T-helper 1 cell treated with Interleukin-12 subunit alpha and Interleukin-12 subunit beta and Interleukin-4 antibody, amounts not matched to agents 30 μg/mL and 1 μg/mL, for 36 hours (primary cell): Measurements from ENCODE around the gene SLC41A2.
"Not testable (repeated sequence)": the region's sequence is repeated elsewhere in the genome, so short reads cannot be mapped to it uniquely, and the experiment has no call there.

Experiments used
- H3K27ac Mint-ChIP-seq: one replicate; pipeline ENCODE4 v1.8.0; 2021; ENCODE audit warnings: mild to moderate bottlenecking, mixed read lengths
- H3K27me3 Mint-ChIP-seq: one replicate; pipeline ENCODE4 v1.8.0; 2021; ENCODE audit warnings: low read depth, mixed read lengths
- H3K36me3 Mint-ChIP-seq: one replicate; pipeline ENCODE4 v1.8.0; 2021; ENCODE audit warnings: low read depth, mixed read lengths
- H3K4me1 Mint-ChIP-seq: one replicate; pipeline ENCODE4 v1.8.0; 2021; ENCODE audit warnings: low read depth, mixed read lengths
- H3K4me3 Mint-ChIP-seq: one replicate; pipeline ENCODE4 v1.8.0; 2021; ENCODE audit warnings: mild to moderate bottlenecking, moderate library complexity, mixed read lengths
- H3K9me3 Mint-ChIP-seq: one replicate; pipeline ENCODE4 v1.8.0; 2021; ENCODE audit warnings: mixed read lengths

SLC41A2 gene

GRCh38 chr12:104958001-104958804 lies at the start of gene SLC41A2:
TSS of gene SLC41A2 (minus strand) at chr12:104958290. CDS start at chr12:104928527, 29,763 bp downstream.
- Mint-ChIP-seq H3K4me1 (peaks cover 27% of the 10 kb centered on the region), H3K9me3 (no peaks in the 10 kb centered on the region), H3K27ac (peak within 1 kb of the TSS; percentile 92), H3K36me3 (no peaks in the 10 kb centered on the region), H3K27me3 (peaks cover 53% of the 10 kb centered on the region), H3K4me3 (peak within 1 kb of the TSS; percentile 91)

- Mint-ChIP-seq H3K4me3 (no peak overlapping the region), H3K9me3 (peaks cover 42% of the 10 kb centered on the region), H3K4me1 (peaks cover 5% of the 10 kb centered on the region), H3K27ac (no peak overlapping the region), H3K27me3 (no peaks in the 10 kb centered on the region), H3K36me3 (peaks cover 81% of the 10 kb centered on the region)
These were observed 43.4 kb upstream of the SLC41A2 start for GRCh38 chr12:105001476-105001875.

DNA sequence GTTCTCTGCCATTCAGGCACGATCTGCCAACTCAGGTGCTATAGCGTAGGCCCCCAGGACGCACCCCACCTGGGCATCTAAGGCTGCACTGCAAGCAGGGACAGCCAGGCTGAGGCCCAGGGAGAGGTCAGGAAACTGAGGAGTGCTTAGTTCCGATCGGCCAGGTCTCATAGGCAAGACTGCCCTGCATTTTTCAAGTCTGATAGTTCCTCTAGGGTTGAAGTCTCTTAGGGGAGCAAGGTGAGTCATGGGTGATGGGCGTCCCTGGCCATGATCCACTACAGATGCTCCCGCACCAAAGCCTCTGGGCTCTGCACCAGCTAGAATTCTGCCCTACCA lies 41.2 kb upstream of the SLC41A2 start:
- no peak overlapping the region for H3K27ac Mint-ChIP-seq
- no peaks in the 10 kb centered on the region for H3K27me3 Mint-ChIP-seq
- peaks cover 73% of the 10 kb centered on the region for H3K36me3 Mint-ChIP-seq
- no peak overlapping the region for H3K4me3 Mint-ChIP-seq
- H3K4me1 Mint-ChIP-seq, result peaks cover 5% of the 10 kb centered on the region
- peaks cover 33% of the 10 kb centered on the region for H3K9me3 Mint-ChIP-seq

DNA sequence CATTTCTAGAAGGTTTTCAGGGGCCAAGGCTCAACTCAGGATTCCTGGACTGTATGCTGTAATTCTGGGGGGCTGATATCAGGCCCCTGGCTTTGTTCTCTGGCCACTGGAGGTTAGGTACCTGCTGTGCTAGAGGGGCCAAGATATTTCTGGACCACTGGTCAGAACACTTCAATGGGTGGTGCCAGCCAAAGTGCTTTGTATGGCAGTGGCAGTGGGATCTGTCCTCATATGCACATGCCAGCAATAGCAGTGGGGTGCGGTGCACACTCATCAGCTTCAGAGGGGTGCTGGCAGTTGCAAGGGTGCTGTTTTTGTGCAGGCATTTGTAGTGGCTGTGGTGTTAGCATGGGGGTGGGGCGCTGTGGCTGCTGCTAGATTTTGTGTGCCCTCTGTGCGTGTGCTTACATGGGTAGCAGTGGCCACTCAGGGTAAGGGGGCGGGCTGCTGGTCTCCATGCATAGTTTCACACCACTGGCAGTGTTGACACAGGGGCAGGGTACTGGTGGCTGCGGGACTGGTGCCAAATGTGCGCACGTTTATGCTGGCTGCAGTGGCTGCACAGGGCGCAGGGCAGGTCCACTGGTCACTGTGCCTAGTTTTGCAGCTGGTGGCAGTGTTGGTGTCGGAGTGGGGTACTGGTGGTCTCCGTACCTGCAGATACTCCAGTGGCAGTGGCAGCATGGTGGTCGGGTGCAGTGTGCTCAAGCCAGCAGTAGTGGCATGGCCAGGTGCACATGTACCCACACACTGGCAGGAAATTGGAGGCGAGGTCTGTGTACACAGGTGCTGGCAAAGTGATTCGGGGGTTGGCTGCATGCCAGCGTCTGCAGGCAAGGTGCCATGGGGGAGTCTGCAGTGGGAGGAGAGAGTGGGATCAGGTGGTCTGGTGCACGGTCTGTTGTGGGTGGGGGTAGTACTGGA lies 40.6 kb upstream of the SLC41A2 start:
- H3K27me3 Mint-ChIP-seq, result no peaks in the 10 kb centered on the region
- H3K36me3 Mint-ChIP-seq, result peaks cover 69% of the 10 kb centered on the region
- peaks cover 33% of the 10 kb centered on the region for H3K9me3 Mint-ChIP-seq
- H3K27ac Mint-ChIP-seq, result no peak overlapping the region
- H3K4me1 Mint-ChIP-seq, result peaks cover 5% of the 10 kb centered on the region
- no peak overlapping the region for H3K4me3 Mint-ChIP-seq

DNA sequence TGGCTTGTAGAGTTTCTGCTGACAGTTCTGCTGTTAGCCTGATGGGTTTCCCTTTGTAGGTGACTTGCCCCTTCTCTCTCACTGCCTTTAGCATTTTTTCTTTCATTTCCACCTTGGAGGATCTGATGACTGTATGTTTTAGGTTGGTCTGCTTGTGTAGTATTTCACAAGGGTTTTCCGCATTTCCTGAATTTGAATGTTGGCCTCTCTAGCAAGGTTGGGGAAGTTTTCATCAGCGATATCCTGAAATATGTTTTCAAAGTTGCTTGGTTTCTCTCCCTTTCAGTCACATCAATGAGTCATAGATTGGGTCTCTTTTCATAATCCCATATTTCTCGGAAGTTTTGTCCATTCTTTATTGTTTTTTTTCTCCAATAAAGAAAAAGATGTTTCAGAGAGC lies 39.5 kb upstream of the SLC41A2 start:
- Mint-ChIP-seq H3K27me3 (no peaks in the 10 kb centered on the region), H3K36me3 (peaks cover 63% of the 10 kb centered on the region), H3K27ac (no peak overlapping the region), H3K4me1 (peaks cover 5% of the 10 kb centered on the region), H3K9me3 (peaks cover 26% of the 10 kb centered on the region), H3K4me3 (no peak overlapping the region)

- H3K27me3 Mint-ChIP-seq, result no peaks in the 10 kb centered on the region
- H3K4me3 Mint-ChIP-seq, result no peak overlapping the region
- peaks cover 9% of the 10 kb centered on the region for H3K4me1 Mint-ChIP-seq
- no peak overlapping the region for H3K27ac Mint-ChIP-seq
- H3K36me3 Mint-ChIP-seq, result peaks cover 54% of the 10 kb centered on the region
- peaks cover 4% of the 10 kb centered on the region for H3K9me3 Mint-ChIP-seq
These were observed 36.2 kb upstream of the SLC41A2 start for GRCh38 chr12:104994336-104994735.

GRCh38 chr12:104991565-104992128 lies 33.6 kb upstream of the SLC41A2 start:
- H3K27ac Mint-ChIP-seq, result no peak overlapping the region
- H3K4me3 Mint-ChIP-seq, result no peak overlapping the region
- peaks cover 41% of the 10 kb centered on the region for H3K36me3 Mint-ChIP-seq
- H3K27me3 Mint-ChIP-seq, result no peaks in the 10 kb centered on the region
- peaks cover 18% of the 10 kb centered on the region for H3K4me1 Mint-ChIP-seq
- peaks cover 8% of the 10 kb centered on the region for H3K9me3 Mint-ChIP-seq

- H3K4me3 Mint-ChIP-seq, result no peak overlapping the region
- H3K36me3 Mint-ChIP-seq, result peaks cover 39% of the 10 kb centered on the region
- peaks cover 8% of the 10 kb centered on the region for H3K9me3 Mint-ChIP-seq
- H3K27me3 Mint-ChIP-seq, result no peaks in the 10 kb centered on the region
- H3K4me1 Mint-ChIP-seq, result peaks cover 21% of the 10 kb centered on the region
- H3K27ac Mint-ChIP-seq, result no peak overlapping the region
These were observed 32.9 kb upstream of the SLC41A2 start for GRCh38 chr12:104990950-104991349.

GRCh38 chr12:104986022-104986941 lies 28.2 kb upstream of the SLC41A2 start, which contains the start of gene NOPCHAP1:
TSS of gene NOPCHAP1 (plus strand) at chr12:104986316. CDS start at chr12:104986353, 37 bp downstream.
- Mint-ChIP-seq H3K36me3 (peaks cover 25% of the 10 kb centered on the region), H3K27ac (peak within 1 kb of the TSS; percentile 33), H3K4me3 (peak within 1 kb of the TSS; percentile 86), H3K27me3 (peaks cover 12% of the 10 kb centered on the region), H3K9me3 (peaks cover 8% of the 10 kb centered on the region), H3K4me1 (peaks cover 27% of the 10 kb centered on the region)

GRCh38 chr12:104985206-104985605 lies 27.1 kb upstream of the SLC41A2 start:
- Mint-ChIP-seq H3K36me3 (peaks cover 19% of the 10 kb centered on the region), H3K27ac (no peak overlapping the region), H3K9me3 (peaks cover 8% of the 10 kb centered on the region), H3K27me3 (peaks cover 23% of the 10 kb centered on the region), H3K4me3 (peak overlapping the region; percentile 84), H3K4me1 (peaks cover 27% of the 10 kb centered on the region)

GRCh38 chr12:104977688-104978087 lies 19.6 kb upstream of the SLC41A2 start:
- not testable (repeated sequence) for H3K27ac Mint-ChIP-seq, H3K4me1 Mint-ChIP-seq, H3K36me3 Mint-ChIP-seq, H3K9me3 Mint-ChIP-seq, H3K4me3 Mint-ChIP-seq
- H3K27me3 Mint-ChIP-seq, result peaks cover 27% of the 10 kb centered on the region

DNA sequence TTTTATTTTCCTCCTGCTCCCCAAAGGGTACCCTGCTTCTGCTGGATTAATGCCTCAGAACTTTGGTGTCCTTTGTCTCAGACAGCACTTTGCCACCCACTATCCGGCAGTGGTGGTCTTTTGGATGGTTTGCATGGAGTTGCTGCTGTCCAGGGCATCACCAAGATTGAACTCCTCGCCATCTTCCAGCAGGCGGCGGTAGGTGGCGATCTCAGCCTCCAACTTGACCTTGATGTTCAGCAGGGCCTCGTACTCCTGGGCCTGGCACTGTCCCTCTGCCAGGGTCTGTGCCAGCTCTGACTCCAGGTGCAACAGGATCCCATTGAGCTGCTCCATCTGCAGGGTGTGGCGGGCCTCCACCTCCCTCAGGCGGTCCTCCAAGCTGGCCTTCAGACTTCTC lies 18.6 kb upstream of the SLC41A2 start:
- H3K4me1 Mint-ChIP-seq, result no peaks in the 10 kb centered on the region
- no peak overlapping the region for H3K4me3 Mint-ChIP-seq
- peaks cover 28% of the 10 kb centered on the region for H3K27me3 Mint-ChIP-seq
- H3K9me3 Mint-ChIP-seq, result no peaks in the 10 kb centered on the region
- no peak overlapping the region for H3K27ac Mint-ChIP-seq
- no peaks in the 10 kb centered on the region for H3K36me3 Mint-ChIP-seq

DNA sequence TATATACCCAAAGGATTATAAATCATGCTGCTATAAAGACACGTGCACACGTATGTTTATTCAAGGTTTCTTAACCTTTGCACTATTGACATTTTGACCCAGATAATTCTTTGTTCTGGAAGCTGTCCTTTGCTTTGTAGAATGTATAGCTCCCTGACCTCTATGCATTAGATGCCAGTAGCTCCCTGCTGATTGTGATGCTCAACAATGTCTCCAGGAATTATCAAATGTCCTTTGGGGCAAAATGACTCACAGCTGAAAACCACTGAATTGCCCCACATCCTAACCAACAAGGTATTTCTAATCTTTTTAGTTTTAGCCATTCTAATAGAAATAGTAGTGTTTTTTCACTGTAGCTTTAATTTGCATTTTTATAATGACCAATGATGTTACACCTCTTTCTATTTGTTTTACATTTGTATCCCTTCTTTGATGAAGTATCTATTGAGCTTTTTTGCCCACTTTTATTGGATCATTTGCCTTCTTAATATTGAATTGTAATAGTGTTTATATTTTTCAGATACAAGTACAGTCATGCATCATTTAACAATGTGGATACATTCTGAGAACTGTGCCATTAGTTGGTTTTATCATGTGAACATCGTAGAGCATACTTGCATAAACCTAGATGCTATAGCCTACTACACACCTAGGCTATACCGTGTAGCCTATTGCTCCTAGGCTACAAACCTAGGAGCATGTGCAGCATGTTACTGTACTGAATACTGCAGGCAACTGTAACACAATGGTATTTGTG lies 17.7 kb upstream of the SLC41A2 start:
- Mint-ChIP-seq H3K36me3 (no peaks in the 10 kb centered on the region), H3K27ac (no peak overlapping the region), H3K27me3 (peaks cover 25% of the 10 kb centered on the region)

More for the DNA sequence above, 17.7 kb upstream of the SLC41A2 start:
- Mint-ChIP-seq H3K4me1 (no peaks in the 10 kb centered on the region), H3K4me3 (no peak overlapping the region), H3K9me3 (no peaks in the 10 kb centered on the region)
